HG03139 (cell line): ENCODE data around the gene SLC25A38.
A peak's percentile ranks its signal among the peaks of the same experiment; 100 is the strongest.

ENCODE experiments used
- ATAC-seq: cut with Tn5 transposase; IDR thresholded peaks from one replicate; pipeline ENCODE4 v1.9.1; 2021; ENCODE audit not compliant: unreplicated experiment

The SLC25A38 gene

DNA sequence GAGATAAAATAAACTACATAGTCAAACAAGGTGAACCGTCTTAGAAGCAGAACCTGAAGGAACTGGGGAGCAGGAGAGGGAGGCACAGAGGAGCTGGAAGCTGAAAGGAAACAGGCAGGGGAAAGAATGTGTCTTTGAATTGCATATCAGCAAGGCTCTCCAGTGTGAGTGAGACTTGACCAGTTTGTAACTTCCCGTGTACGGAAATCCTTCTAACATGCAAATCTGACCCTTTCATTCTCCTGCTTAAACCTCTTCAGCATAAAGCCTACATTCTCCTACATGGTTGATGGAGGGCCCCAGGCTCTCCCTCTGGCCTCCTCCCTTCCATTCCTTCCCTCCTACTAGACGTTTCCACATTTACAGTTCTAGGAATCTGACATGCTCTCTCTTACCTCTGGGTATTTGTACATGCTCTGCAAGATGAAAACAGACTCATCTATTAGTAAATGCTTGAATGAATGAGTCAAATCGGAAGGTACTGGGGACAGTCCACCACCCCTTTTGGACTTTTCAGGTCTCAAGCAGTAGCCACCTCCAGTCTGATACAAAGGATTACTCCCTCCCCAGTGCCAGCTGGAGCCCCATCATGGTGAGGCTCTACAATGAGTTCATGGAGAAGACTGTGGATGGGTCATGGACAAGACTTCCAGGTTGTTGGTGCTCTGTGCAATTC lies 6.1 kb upstream of the SLC25A38 start:
- ATAC-seq, result no peak

DNA sequence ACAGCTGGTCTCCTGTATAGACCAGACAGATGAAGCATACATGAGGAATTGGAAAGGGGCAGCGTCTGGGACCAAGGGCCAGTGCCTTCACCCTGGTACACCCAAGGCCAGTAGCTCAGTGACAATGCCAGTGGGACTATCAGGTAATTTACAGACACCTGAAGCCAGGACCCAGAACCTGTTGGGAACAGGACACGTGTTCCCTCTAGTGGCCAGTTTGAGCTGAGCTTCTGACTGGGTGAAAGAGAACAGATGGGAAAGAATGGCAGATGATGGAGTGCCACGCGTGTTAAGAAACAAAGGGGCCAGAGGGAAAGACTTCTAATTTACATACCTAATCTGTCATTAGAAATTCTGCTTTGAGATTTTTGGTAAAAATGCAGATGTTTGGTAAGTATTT lies 5.1 kb upstream of the SLC25A38 start:
- ATAC-seq, result no peak

DNA sequence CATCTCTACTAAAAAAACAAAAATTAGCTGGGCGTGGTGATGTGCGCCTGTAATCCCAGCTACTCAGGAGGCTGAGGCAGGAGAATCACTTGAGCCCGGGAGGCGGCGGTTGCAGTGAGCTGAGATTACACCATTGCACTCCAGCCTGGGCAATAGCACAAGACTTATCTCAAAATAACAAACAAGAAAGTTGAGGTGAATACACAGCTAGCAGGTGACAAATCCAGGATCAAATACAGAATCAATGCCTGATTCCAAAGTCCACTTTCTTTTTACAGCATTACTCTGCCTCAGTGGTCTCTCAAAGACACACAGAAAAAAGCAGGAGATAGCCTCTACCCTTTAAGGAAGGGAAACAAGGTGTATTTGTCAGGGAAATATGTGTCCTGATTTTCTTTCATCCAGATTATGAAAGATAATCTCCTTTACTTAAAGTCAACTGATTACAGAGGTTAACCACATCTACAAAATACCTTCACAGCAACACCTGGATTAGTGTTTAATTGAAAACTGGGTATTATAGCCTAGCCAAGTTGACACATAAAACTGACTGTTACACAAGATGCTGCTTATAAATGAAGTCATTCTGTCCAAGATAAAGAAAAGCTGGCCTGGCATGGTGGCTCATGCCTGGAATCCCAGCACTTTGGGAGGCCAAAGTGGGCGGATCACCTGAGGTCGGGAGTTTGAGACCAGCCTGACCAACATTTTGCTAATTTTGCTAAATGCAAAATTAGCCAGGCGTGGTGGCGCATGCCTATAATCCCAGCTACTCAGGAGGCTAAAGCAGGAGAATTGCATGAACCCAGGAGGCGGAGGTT lies 4.0 kb upstream of the SLC25A38 start:
- no peak for ATAC-seq

DNA sequence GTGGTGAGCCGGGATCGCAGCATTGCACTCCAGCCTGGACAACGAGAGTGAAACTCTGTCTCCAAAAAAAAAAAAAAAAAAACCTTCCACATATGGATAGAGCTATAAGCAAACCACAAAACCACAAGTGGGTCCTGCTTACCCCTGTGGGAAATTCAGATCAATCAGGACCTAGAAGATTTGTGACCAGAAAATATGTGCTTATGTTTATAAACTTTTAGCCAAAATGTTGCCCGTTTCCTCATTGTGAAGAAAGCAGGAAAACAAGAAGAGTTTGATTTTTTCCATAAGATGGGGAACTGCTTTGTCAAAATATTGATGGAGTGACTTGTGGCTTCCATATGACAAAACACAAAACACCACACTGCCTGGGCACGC lies 3.4 kb upstream of the SLC25A38 start:
- ATAC-seq, result no peak

DNA sequence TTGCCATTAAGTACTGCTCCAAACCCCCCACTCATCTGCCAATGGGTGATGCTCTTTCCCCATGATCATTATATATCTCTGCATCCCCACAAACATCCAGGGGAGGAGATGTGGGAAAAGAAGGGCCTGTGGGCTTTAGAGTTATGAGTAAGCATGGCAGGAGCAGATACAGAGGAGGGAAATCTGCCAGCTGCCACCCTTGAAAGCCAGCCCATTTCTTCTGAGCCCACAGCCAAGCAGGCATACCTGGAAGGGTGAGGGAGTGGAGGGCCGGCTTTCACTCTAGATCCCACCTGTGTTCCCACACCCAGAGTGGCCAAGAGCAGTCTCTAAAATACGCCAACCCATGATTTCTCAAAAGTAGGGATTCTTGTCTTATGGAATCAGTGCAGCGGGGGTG lies 1.7 kb upstream of the SLC25A38 start:
- no peak for ATAC-seq

DNA sequence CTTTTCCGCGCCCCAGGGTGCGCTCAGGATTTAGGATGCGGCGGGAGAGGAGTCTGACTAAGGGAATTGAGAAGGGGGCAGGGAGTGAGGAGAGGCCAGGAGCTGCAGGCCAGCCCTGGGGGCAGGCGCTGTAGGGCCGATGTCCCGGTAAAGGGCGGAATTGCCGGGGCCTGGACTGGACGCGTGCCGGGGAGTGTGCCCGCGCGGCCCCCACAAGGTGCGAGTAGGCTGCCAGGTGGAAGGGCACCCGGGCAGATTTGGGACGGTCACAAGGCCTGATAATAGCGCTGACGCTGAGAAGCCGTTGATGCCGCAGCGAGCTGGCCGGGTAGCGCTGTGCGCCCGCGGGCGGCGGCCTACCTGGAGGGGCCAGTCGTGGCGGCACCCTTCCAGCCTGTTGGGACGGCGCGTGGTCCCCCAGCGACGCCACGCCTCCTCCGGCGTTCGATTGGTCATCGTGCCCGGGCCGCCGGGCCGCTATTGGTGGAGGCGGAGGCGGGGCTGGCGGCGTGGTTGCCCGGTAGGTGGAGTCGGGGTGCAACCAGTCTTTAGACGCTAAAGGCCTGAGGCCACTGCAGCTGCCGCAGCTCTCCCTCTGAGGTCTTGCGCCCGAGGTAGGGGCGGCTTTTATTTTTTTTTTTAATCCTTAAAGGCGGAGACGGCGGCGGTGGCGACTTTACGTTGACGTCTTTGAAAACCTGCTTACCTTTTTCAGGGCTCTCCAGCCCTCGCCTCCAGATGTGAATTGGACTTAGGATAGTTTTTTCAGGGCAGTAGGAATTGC lies 903 bp downstream of the SLC25A38 start:
- peak; percentile 74 for ATAC-seq

DNA sequence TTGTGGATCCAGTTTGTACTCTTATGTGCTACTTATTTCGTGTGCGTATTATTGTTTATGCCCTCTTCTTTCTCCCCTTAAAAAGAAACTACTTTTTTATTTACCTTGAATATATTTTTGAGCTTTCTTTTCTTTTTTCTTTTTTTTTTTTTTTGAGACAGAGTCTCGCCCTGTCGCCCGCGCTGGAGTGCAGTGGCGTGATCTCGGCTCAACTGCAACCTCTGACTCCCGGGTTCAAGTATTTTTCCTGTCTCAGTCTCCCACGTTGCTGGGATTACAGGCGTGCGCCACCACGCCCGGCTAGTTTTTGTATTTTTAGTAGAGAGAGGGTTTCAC lies 1.5 kb downstream of the SLC25A38 start:
- no peak for ATAC-seq

DNA sequence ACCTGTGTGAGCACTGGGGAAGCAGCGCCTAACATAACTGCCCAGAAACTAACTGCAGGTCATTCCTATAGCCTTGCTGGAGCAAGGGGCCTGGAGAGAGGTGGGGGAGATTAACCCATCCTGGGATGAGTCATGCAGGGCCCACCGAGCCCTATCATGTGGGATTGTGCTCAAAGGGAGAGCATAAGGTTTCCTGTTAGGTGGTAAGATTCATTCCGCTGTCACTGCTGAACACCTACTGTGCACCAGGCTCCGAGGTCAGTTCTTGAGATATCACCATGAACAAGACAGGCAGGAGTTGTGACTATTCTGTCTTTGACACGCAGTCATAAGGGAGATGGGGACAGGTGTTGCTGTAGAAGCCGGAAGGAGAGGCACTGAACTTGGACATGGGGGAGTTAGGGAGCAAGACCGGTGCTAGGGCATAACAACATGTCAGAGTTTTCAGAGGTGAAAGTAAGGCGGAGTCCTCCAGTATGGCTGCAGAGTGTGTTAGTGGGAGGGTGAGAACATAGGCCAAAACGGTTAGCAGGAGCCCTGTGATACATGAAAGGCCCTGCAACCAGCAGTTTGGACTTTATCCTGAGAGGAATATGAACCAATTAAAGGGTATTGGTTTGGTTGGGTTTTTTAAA lies 2.4 kb downstream of the SLC25A38 start:
- ATAC-seq, result no peak

DNA sequence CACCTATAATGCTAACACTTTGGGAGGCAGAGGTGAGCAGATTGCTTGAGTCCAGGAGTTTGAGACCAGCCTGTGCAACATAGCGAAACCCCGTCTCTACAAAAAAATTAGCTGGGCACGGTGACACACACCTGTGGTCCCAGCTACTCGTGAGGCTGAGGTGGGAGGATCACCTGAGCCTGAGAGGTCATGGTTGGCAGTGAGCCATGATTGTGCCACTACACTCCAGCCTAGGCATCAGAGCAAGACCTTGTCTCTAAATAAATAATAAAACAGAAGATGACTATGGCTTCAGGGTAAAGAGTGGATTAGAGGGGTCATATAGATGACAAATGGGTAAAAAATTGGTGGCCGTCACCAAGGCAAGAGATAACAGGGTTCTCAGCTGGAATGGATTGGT lies 3.1 kb downstream of the SLC25A38 start:
- no peak for ATAC-seq

DNA sequence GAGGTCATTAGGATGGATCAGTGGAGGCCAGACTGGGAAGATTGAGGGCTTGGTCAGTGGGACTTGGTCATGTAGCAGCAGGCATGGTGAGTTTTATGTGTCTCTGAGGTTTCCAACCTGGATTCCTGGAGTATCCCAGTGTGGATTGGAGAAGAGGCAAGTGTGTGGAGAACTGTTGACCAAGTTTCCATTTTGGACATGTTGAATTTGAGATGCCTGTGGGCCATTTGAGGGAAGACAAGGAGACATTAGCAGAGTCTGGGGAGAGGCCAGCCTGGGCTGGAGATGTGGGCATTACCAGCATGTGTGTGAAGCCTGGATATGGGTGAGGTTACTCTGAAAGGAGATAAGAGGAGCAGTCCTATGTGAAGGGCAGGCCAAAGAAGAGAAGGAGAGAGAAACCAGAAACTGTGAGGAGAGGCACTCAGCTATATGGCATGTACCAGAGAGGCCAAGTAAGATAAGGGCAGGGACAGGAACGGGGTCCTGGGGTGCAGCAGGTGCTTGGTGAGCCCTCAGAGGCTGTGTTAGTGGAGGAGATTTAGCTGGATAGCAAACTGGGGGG lies 4.3 kb downstream of the SLC25A38 start:
- no peak for ATAC-seq

DNA sequence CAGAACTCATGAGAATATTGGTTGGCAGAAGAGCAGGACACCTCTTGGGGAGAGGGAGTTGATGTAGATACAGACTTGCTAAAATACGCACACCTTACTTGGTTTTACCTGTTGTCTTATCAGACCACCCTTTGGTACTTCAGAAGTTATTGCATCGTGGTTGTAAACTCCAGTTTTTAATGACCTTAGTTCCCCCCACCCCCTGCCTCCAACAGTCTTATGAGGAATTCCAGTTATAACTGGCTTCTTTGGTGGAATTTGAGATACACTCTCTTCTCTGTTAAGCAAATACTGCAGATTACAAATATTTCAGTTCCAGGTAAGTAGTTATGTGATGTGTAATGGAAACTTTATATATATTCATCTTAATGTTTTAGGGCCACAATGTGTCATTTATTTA lies 5.0 kb downstream of the SLC25A38 start:
- no peak for ATAC-seq

DNA sequence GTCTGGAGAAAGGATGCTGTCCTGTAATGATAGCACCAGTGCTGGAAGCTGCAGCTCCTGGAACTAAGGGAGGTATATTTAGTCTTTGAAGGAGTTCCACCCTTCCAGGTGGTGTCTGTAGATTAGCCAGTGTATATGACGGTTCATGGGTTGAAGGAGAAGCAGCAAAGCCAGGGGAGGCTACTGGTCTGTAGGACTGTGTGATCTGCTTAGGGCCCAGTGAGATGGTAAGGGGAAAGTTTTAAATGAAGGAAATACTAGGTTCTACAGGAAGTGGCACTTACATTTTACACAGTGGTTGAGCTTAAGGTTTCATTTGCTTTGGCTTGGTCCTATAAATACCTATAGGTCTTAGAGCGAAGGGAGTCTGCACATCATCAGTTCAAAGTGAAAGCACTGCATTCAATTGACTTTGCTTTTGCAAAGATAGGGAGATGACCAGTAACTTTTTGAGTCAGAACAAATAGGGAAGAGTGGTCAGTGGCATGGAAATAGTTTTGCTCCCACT lies 5.6 kb downstream of the SLC25A38 start:
- peak; percentile 66 for ATAC-seq

DNA sequence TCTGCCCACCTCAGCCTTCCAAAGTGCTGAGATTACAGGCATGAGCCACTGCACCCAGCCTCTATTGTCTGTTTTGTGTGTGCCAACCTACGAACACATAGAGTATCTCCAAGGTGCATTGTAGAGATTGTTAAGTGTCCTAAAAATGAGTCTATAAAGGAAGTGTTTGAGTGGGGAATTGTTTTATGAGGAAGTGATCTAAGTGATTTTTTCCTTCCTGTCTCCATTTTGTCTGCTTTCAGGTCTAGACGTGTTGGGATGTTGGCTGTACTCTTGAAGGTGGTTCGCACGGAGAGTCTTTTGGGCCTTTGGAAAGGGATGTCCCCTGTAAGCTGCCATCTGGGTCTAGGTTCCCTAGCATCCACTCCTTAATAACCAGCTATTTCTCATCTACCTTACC lies 7.0 kb downstream of the SLC25A38 start:
- ATAC-seq, result no peak

DNA sequence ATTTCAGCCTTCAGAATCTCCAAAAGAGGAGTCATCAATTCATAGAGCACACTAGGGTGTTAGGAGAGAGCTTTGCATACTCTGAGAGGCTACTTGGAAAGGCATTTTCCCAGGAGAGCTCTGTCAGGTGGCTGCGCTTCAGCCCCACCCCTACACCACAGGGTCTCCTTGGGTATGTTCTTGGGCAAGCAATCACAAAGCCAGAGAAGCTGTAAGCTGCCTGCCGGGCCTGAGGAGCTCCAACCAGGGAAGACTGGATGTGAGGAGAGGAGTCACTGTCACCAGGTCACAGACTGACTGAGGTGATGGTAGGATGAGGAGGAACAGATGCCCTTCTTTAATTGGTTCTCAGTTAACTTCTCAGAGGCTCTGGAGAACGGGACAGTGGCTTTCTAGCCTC lies 13.5 kb downstream of the SLC25A38 start:
- no peak for ATAC-seq

DNA sequence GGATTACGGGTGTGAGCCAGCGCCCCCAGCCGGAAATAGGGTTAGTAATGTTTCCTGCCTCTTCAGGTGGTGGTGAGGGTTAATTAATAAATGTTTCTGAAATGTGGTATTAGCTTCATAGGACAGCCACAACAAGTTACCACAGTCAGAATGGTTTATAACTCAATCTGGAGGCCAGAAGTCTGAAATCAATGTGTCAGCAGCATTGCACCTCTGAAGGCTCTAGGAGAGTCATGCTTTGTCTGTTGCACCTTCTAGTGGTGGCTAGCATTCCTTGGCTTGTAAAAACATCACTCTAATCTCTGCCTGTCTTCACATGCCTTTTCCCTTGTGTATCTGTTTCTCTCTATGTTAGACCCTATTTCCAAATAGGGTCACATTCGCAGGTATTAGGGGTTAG lies 15.5 kb downstream of the SLC25A38 start:
- ATAC-seq, result no peak

DNA sequence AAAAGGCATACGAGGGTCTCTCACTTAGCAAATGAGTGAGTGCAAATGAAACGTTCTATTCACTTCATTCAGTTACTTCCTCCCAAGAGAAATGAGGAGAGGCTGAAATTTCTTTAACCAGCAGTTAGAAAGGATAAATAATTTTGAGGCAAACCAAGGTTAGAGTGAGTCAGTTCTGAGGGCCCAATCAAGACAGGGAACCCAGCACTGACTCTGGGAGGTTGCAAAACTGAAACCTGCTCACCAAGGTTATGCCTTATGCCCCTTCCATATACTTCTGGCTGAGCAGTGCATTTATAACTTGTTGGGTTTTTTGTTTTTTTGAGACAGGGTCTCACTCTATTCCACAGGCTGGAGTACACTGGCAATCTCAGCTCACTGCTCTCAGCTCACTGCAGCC lies 18.8 kb downstream of the SLC25A38 start:
- no peak for ATAC-seq

DNA sequence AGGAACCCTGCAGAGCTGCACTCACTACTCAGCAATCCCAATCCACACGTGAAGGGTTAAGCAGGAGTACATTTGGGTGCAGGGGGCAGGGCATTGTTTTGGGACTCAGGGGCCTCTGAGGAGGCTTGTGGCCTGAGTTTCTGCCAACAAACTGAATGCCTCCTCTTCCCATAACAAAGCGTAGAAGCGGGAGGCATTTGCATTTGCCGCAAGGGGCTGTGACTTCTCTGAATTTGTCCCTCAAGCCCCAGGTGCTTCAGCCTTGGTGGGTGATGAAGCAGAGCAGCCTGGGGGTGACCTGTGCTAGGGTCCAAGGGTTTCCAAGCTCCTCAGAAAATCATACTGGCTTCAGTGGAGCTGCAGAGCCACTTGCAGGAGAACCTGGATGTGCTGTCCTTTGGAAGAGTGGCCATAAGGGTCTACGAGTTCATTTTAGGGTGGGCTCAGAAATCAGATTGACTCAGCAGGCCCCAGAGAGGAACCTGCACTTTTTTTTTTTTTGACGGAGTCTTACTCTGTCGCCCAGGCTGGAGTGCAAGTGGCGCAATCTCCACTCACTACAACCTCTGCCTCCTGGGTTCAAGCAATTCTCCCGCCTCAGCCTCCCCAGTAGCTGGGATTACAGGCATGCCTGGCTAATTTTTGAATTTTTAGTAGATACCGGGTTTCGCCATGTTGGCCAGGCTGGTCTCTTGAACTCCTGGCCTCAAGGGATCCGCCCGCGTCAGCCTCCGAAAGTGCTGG lies 21.9 kb downstream of the SLC25A38 start:
- ATAC-seq, result no peak

DNA sequence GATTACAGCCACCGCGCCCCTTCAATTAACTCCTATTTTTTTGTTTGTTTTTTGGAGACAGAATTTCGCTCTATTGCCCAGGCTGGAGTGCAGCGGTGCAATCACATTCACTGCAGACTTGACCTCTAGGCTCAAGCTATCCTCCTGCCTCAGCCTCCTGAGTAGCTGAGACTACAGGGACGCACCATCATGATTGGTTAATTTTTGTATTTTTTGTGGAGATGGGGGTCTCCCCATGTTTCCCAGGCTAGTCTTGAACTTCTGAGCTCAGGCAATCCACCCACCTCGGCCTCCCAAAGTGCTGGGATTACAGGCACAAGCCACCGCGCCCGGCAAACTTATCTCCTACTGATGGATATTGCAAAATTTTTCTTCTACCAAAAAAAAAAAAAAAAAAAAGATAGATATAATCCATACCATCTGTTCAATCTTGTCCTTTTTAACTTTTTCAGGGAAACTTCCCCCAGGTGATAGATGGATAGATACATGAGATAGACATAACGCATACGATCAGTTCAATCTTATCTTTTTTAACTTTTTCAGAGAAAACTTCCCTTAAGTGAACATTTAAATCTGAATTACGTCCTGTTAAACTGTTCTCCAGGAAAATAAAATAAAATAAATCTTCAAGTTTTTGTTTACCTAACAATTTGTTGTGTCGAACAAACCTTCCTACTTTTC lies 22.7 kb downstream of the SLC25A38 start:
- no peak for ATAC-seq

DNA sequence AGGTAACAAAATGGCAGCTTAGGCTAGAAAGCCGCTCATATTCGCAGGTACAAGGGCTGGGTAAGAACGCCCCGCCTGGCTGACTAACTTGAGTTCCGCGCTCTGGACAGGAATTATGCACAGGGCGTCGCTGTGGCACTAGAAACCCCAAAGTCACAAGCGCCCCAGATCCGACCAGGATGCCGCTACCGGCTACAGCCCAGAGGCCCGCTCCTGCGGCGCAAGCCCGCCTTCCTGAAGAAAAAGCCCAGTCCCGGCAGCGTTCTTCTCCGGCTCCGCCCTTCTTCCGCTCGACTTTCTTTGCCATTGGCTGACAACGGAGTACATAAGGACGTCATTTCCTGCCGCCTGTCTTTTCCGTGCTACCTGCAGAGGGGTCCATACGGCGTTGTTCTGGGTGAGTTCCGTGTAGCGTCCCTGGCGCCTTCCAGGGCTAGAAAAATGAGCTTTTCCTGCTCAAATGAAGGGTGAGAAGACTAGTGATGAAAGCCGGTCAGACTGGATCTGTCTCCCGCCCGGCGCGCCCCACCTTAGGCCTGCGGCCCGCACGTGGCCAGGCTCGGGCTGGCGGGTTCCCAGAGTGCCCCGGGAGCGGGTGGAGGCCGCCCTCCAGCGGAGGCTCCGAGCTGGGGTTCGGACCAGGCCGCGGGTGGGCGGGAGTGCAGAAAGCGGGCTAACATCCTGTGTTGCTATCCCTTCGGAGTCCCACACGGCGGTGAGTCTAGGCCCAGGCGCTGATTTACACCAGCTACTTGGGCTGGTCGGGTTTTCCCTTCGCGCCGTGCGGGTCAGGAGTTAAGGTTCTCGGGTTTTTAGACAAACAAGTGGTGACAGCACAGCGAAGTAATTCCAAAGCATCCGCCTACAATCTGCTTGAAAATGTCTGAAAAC lies 23.4 kb downstream of the SLC25A38 start, which contains the start of gene RPSA:
Gene RPSA (plus strand): TSS at position 353 of the 891 bp plus-strand sequence. CDS start 934 bp downstream, outside the sequence.
- peak; percentile 92 for ATAC-seq
